Naive B cell (primary cell): ENCODE results near the gene TBPL1. TPM values are rescaled to one million over a fixed set of nuclear protein-coding genes. Genes with fewer than 3 reads are reported as not detected.

Experiments
- ATAC-seq, 2 donors: fragments of 150-1000 bp; cut with Tn5 transposase; 2 replicates each; pipeline ENCODE4 v1.10.0; 2021; ENCODE audit warnings: low read depth in 2 of 2, mild to moderate bottlenecking in 2 of 2, moderate library complexity in 2 of 2
- DNase-seq: peaks from one replicate; pipeline ENCODE4 v3.0.0; 2022
- H3K27ac Mint-ChIP-seq, 6 donors: one replicate each; pipeline ENCODE4 v1.8.0; 2020 to 2022; ENCODE audit warnings: mild to moderate bottlenecking in 6 of 6, mixed read lengths in 6 of 6, moderate library complexity in 5 of 6, inconsistent platforms in 2 of 6
- H3K27me3 Mint-ChIP-seq, 3 donors: one replicate each; pipeline ENCODE4 v1.8.0; 2021 to 2022; ENCODE audit warnings: mixed read lengths in 3 of 3, mild to moderate bottlenecking in 1 of 3
- H3K36me3 Mint-ChIP-seq, 2 donors: one replicate each; pipeline ENCODE4 v1.8.0; 2020 to 2022; ENCODE audit warnings: mixed read lengths in 2 of 2, inconsistent platforms in 1 of 2, mild to moderate bottlenecking in 1 of 2
- H3K4me1 Mint-ChIP-seq, 3 donors: one replicate each; pipeline ENCODE4 v1.8.0; 2020 to 2022; ENCODE audit warnings: mixed read lengths in 3 of 3, inconsistent platforms in 1 of 3, mild to moderate bottlenecking in 1 of 3, moderate library complexity in 1 of 3
- H3K4me3 Mint-ChIP-seq, 8 donors: one replicate each; pipeline ENCODE4 v1.8.0; 2020 to 2022; ENCODE audit warnings: mild to moderate bottlenecking in 8 of 8, mixed read lengths in 8 of 8, moderate library complexity in 8 of 8, inconsistent platforms in 2 of 8
- H3K9me3 Mint-ChIP-seq, 7 donors: one replicate each; pipeline ENCODE4 v1.8.0; 2020 to 2022; ENCODE audit warnings: mixed read lengths in 7 of 7, mild to moderate bottlenecking in 5 of 7, inconsistent platforms in 2 of 7, moderate library complexity in 1 of 7
- polyA plus RNA-seq, 6 donors: library from polyadenylated mRNA; unstranded; fragments of 300-500 nt; fragmentation: Illumina TruSeq; gene quantifications; one replicate each; pipeline ENCODE4 v1.2.3, GENCODE V29; 2021; ENCODE audit warnings: low read depth in 6 of 6

Gene TBPL1
- polyA plus RNA-seq, 6 donors from 2014 or later: 64.4 to 100 (median 76.7) TPM

DNA sequence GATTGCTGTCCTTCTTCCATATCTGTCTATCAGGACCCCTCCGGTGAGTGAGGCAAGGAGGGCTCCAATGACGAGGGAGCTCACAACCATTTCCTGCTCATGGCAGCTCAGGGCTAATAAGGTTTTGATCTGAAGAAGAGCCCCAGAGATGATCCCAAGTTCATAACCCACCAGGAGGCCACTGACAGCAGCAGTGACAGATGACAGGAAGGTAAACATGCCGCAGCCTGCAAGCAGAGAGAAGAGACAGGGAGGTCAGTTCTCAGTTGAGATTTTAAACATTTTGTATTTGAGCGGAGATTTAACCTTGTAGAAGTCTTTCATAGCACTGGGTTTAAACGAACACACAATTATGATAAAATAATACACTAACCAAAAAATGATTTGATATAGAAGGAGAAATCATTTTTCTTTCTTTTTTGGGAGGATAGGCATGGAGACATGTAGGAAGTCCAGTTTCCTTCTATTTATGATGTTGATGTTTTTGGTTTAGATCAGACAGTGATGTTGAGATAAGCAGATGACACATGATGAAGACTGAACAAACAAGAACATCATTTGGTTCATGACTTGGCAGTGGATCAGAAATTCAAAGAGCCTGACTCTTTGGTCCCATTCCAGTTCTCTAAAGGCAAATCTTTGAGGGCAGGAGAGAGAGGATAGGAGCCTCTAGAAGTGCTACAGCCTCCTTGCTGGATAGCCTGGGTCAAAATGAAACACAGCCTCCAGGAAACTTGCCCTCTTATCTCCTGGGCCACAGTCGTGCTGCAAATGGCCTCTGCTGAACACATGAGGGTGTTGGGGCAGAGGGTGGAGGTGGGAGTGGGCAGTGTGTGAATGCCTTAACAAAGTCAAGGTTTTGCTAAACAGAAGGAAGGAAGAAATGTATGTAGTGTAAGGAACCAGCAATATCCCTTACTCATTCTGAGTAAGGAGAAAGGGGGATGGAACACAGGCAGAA lies 76.8 kb downstream of the TBPL1 start:
- Mint-ChIP-seq H3K4me3 (peak overlapping the region in 1 of 8 donors; percentile 44), H3K4me1 (no peaks in the 10 kb centered on the region), H3K27me3 (no peaks in the 10 kb centered on the region), H3K27ac (peak overlapping the region in 1 of 6 donors; percentile 30), H3K36me3 (no peaks in the 10 kb centered on the region), H3K9me3 (no peaks in the 10 kb centered on the region)
- no peak for DNase-seq
- no peak for ATAC-seq

DNA sequence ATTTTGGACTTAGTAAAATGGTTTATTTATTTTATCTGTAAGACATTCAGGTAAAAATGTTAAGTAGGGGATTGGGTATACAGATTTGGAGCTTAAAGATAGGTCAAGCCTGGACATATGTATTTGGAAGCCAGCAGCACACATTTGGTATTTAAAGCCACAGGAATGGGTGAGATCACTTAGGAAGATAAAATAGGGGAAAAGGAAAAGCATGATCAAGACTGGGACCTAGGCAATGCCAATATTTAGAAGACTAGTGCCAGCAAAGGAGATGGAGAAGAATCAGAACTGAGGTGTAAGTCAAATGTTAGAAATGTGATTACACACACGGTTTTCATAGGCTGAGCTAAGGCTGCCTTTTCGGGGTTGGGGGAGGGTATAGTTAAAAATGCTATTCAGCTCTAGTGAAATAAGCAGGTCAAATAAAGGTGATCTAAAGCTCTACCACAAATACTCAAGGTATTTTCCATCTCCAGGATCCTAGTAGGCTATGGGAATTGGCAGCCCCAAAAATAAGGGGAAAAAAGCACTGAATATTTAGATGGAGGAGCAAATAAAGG lies 78.8 kb downstream of the TBPL1 start:
- no peak overlapping the region for H3K27ac Mint-ChIP-seq
- no peaks in the 10 kb centered on the region for H3K4me1 Mint-ChIP-seq
- no peak for DNase-seq
- H3K9me3 Mint-ChIP-seq: no peaks in the 10 kb centered on the region
- peaks cover 0 to 4% (median 0%) of the 10 kb centered on the region in 3 donors for H3K27me3 Mint-ChIP-seq
- H3K36me3 Mint-ChIP-seq: no peaks in the 10 kb centered on the region
- ATAC-seq: no peak
- no peak overlapping the region for H3K4me3 Mint-ChIP-seq

DNA sequence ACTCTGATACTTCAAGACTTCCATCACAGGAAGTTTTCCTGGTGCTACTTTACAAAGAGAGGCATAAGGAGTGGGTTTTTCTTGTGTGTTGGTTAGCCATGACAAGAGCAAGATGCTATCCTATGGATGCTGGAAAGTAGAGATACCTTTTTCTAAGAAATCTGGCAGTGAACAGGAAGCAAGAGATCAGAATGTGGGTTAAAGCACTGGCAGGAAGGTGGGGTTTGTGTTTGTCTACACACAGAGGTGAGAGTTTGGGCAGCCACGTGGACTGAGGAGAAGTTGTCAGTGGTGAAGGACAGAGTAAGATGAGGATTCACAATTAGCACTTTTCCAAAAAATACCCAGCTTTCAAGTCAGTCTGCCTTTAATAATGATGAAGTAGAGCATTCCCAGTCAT lies 81.5 kb downstream of the TBPL1 start:
- H3K36me3 Mint-ChIP-seq: no peaks in the 10 kb centered on the region
- no peak overlapping the region for H3K4me3 Mint-ChIP-seq
- no peaks in the 10 kb centered on the region for H3K9me3 Mint-ChIP-seq
- no peaks in the 10 kb centered on the region for H3K4me1 Mint-ChIP-seq
- ATAC-seq (no peak), DNase-seq (no peak)
- H3K27me3 Mint-ChIP-seq: peaks cover 0 to 4% (median 0%) of the 10 kb centered on the region in 3 donors
- H3K27ac Mint-ChIP-seq: no peak overlapping the region

DNA sequence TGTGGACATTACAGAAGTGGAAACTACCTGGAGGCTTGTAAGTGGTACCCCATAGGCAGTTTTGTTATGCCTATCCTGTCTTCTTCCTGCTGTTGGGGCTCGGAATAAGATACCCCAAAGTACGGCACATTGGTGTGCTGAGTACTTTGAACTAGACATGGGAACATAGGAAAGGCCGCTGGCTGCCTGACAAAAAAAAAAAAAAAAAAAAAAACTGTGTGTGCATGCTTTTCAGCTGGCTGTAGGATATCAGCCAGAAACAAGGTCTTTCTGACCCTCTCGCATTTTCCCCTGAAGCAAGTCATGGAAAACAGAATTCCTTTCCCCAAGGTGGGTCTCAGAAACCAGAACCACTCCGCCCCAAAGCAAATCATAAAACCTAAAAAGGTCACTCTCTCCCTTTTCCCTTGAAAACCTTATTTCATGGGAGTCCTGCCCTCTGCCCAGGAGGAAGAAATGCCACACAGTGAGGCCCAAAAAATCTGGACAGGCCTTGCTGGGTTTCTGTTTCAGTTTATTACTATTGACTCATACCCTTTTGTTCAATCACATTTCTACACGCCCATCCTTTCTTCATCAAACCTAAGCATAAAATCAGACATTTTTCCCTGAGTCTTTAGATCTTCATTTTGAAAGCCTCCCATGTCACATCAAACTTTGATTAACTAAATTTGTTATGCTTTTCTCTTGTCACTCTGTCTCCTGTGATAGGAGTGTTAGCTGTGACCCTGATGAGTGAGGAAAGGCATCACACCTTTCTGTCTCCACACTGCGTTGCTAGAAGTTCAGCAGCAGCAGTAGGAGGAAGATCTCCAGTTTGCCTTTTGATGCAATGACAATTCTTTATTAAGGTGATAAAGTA lies 82.2 kb downstream of the TBPL1 start:
- Mint-ChIP-seq H3K9me3 (no peaks in the 10 kb centered on the region), H3K27me3 (peaks cover 0 to 4% (median 0%) of the 10 kb centered on the region in 3 donors), H3K36me3 (no peaks in the 10 kb centered on the region), H3K4me3 (no peak overlapping the region), H3K4me1 (no peaks in the 10 kb centered on the region), H3K27ac (peak overlapping the region in 1 of 6 donors; percentile 18)
- DNase-seq: no peak
- ATAC-seq: no peak

DNA sequence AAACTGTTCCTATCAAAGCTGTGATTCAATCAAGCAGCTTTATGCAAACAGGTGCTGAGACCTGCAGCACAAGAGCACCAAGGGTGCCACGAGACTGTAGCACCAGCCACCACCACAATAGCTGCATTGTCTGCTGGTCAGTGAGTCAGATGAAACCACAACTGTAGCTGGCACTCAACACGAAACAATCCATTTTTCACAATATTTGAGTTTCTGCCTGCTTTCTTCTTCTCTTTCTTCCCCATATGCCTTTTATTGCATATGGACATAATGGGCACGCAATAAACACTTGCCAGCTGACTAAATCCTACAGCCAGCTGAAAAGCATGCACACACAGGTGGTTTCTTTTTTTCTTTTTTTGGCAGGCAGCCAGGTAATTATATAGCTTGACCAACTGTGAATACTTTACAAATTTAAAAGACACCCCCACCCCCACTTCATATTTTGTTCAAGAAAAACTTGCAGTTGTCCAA lies 82.8 kb downstream of the TBPL1 start:
- ATAC-seq: no peak
- H3K27me3 Mint-ChIP-seq: peaks cover 0 to 4% (median 0%) of the 10 kb centered on the region in 3 donors
- H3K4me1 Mint-ChIP-seq: no peaks in the 10 kb centered on the region
- H3K36me3 Mint-ChIP-seq: no peaks in the 10 kb centered on the region
- H3K27ac Mint-ChIP-seq: no peak overlapping the region
- no peak overlapping the region for H3K4me3 Mint-ChIP-seq
- DNase-seq: no peak
- no peaks in the 10 kb centered on the region for H3K9me3 Mint-ChIP-seq

DNA sequence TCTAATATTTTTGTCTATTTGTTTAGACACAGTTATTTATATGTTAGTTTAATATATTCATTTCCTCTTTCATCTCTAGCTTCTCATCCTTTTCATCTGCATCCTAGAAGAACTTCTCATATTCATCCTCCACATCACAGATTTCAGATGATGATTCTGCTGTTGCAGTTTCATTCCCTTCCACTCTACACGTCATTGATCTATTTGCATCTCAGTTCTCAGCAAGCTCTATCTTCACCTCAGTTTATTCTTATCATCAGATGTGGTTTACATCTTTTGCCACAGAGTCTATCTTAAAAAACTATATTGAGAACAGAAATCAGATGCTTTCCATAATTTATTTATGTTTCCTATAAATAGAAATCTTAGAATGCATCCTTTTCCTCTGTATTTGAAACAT lies 86.1 kb downstream of the TBPL1 start:
- H3K27me3 Mint-ChIP-seq: peaks cover 18 to 26% (median 19%) of the 10 kb centered on the region in 3 donors
- no peaks in the 10 kb centered on the region for H3K4me1 Mint-ChIP-seq
- H3K36me3 Mint-ChIP-seq: peaks cover 8 to 15% of the 10 kb centered on the region in 2 donors
- DNase-seq: no peak
- ATAC-seq: no peak
- no peak overlapping the region for H3K4me3 Mint-ChIP-seq
- H3K9me3 Mint-ChIP-seq: peaks cover 0 to 10% (median 1%) of the 10 kb centered on the region in 7 donors
- no peak overlapping the region for H3K27ac Mint-ChIP-seq

Other genes starting within 250 kb of the TBPL1 start
- not detected for gene TCF21, start 64.1 kb upstream of the TBPL1 start, polyA plus RNA-seq
- under 1 TPM in 3 of 6 donors, not detected in 3; 0.10 to 0.11 (median 0.10) TPM for gene SLC2A12, start 99.4 kb downstream of the TBPL1 start, polyA plus RNA-seq